GM18505 (cell line): ENCODE results near the gene MINK1.
"Not testable (repeated sequence)": the region's sequence is repeated elsewhere in the genome, so short reads cannot be mapped to it uniquely, and the experiment has no call there.

Experiments
- ATAC-seq: cut with Tn5 transposase; IDR thresholded peaks from one replicate; pipeline ENCODE4 v1.9.1; 2021; ENCODE audit not compliant: unreplicated experiment
- POLR2A ChIP-seq: IDR thresholded peaks from 4 replicates; pipeline ENCODE4 v1.6.1; 2011; ENCODE audit warnings: borderline replicate concordance; ENCODE audit not compliant: insufficient read depth, insufficient read length; ENCODE audit errors: extremely low read depth

The MINK1 gene

DNA sequence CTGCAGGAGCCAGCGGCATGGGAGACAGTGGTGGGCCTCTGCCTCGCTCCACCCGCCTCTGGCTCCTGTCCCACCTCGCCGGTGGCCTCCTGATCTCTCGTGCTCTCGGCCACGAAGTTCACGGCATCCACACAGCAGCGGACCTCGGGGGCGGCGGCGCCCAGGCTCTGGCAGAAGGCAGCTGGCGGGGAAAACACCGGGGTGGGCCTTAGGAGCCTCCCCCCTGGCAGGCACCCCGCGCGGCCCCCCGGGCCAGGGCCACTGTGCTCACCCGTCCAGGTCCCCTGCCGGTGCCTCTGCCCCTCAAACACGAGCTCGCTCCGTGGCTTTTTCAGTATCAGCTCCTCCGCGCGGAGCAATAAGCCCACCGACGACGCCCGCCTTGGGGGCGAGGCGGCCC lies 65.8 kb downstream of the MINK1 start:
- ATAC-seq, result peak; percentile 6

DNA sequence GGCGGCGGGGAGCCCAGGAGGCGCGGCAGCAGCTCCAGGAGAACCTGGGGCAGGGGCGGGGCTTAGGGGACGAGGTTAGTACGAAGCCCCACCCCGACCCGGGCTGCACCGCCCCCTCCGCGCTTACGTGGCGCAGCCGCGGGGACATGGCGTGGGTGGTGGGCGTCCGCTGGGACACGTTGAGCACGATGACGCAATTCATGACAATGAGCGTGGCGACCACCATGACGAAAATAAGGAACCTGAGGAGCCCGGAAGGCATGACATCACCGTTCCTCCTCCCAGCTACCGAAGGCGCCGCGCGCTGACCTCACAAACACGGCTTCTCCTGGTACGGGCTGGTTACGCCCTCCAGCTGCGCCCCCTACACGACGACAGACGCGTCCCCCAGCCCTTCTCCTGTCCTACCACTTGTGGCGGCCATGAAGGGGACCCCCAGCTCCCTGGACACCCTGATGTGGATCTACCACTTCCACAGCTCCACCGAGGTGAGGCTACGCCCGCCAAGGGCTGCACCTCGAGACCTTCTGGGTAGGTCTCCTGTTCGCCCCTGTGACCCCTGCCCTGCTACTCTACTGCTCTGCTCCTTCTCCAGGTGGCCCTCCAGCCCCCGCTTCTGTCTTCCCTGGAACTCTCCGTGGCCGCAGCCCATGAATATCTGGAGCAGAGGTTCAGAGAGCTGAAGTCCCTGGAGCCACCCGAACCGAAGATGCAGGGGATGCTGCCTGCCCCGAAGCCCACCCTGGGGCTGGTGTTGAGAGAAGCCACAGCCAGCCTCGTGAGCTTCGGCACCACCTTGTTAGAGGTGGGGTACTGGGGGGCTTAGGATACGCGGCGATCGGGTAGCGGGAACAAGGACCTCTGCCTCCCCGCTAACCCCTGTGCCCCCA lies 66.4 kb downstream of the MINK1 start, which contains the start of gene C17orf107:
Gene C17orf107, plus strand, starts transcription at position 196 of the 890 bp plus-strand sequence. Its CDS starts 227 bp downstream, at position 423.
- ATAC-seq, result peak; percentile 61

More for the DNA sequence above, 65.8 kb downstream of the MINK1 start:
- TF ChIP-seq POLR2A, result no peak

DNA sequence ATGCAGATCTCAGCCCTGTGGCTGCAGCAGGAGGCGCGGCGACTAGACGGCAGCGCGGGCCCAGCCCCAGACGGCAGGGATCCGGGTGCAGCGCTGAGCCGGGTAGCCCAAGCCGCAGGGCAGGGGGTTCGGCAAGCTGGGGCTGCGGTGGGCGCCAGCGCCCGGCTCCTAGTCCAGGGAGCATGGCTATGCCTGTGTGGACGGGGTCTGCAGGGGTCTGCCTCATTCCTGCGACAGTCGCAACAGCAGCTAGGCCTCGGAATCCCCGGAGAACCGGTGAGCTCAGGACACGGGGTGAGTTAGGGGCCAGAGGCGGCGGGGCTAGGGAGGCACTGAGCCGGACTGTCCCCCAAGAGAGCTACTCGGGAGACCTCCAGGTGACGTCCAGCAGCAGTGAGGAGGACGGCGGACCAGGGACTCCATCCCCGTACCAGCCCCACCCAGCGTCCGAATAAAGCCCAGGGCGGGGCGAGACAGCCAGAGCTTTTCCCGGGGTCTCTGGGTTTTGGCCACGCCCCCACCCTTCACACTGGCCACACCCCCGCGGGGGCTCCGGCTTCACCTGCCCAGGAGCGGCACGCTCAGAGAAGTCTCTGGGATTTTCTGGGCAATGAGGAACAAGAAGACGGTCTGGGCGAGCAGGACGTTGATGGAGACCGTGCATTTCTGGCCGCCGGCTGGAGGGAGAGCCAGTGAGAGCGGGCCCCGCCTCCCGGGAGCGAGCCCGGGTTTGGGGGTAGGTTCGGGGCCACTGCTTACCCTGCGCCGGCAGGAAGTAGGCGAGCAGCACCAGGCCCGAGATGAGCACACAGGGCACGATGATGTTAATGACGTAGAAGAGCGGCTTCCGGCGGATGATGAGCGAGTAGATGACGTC lies 67.3 kb downstream of the MINK1 start:
- no peak for ATAC-seq
- TF ChIP-seq POLR2A, result no peak

More for the DNA sequence above, 66.4 kb downstream of the MINK1 start, which contains the start of gene C17orf107:
- peak; percentile 16 for TF ChIP-seq POLR2A

DNA sequence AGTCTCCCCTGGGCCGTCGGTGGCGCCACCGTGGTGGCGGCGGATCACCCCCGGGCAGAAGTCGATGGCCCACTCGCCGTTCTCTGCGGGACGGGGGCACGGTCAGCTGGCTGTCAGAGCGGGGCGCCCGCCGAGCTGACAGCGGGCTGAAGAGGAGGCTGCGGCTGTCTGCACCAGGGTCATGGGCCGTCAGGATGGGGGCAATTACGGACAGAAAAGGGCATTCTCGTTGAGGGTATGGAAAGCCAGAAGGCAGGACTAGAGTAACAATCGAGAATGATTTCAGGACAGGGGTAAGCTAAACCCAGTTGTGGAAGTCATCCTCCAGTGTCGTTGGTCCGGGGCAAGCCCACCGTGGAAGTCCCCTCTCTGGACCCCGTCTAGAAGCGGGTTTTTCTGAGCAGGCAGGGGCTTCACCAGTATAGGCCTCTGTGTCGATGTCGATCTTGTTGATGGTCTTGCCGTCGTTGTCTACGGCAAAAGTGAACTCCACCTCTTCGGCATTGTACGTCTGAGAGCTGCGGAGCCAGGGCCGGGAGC lies 68.0 kb downstream of the MINK1 start:
- TF ChIP-seq POLR2A, result no peak
- no peak for ATAC-seq

DNA sequence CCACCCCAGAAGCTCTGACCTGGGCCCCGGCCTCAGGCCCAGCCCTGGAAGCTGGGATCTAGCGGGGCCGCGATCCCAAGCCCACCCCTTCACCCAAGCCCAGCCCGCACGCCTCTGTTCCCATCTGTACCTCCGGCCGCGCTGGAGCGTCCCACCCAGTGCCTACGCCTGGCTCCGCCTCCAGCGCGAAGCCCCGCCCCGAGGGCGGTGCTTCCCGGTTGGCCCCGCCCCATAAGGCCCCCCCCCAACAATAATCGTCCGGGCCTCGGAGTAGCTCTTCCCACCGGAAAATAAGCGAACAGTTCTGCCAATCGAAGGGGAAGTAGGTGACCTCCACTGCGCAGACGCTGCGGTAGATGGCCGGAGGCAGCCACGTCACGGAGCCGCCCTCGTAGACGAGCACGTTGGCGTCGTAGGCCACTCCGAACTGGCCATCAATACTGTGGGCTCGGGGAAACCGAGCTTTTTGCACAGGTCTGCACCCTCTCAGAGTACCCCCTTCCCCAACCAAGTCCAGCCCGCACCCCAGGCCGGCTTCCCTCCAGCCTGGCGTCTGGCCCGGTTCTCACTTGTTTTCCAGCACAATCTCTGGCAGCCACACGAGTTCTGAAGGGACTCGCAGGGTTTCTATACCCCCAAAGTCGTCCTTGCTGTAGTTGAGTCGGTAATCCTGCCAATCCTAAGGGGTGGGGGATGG lies 68.7 kb downstream of the MINK1 start:
- ATAC-seq, result no peak
- TF ChIP-seq POLR2A, result no peak

DNA sequence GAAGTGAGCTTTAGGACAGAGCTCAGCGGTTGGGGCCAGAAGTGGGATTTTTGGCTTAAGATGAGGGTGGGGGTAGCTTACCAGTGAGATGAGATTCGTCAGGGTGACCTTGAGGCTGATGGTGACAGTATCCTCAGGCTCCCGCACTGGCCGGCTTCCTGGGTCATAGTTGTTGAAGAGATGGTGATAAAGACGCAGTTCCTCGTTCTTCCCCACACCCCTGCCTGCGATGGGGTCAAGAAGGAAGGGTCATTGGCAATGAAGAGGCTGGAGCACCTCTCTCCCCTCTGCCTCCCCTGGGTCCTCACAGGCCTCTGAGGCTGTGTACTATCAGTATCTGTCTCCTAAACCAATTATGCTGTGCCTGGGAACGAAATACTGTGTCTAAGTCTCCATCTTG lies 69.4 kb downstream of the MINK1 start:
- TF ChIP-seq POLR2A, result no peak

DNA sequence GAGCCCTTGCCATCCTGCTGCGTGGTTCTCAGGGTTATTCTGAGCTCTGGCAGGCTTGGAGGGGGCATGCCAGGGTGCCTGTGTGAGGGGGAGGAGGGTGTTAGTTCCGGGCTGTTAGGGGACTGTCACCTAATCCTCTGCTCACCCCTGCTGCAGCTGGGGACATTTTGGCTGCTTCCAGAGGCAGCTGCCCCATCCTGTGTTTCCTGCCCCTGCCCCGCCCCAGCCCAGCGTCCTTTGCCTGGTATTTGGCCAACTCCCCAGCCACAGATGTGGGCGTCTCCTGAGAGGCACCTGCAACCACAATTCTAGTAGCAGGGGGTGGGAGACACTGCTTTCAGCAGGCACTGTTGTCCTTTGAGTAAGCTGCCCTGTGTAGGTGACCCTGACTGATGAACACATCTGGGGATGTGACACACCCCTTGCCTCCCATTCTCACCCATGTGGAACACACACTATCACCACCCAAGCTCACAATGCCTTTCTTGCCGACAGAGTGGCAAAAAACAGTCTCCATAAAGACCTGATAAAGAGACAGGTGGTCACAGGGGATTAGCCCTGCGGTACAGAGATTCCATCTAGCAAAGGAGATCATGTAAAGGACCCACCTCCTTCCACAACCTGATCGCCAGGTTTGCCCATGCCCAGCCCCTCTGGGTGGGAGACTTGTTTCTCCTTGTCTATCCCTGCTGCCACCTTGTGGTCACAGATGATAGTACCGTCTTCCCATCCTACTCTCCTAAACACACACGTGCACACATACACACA lies 70.1 kb downstream of the MINK1 start, which contains the start of gene CHRNE:
Gene CHRNE, minus strand, starts transcription at position 48 of the 768 bp plus-strand sequence. Its CDS starts 35 bp downstream, at position 13.
- no peak for TF ChIP-seq POLR2A
- no peak for ATAC-seq

More for the DNA sequence above, 69.4 kb downstream of the MINK1 start:
- ATAC-seq, result no peak

DNA sequence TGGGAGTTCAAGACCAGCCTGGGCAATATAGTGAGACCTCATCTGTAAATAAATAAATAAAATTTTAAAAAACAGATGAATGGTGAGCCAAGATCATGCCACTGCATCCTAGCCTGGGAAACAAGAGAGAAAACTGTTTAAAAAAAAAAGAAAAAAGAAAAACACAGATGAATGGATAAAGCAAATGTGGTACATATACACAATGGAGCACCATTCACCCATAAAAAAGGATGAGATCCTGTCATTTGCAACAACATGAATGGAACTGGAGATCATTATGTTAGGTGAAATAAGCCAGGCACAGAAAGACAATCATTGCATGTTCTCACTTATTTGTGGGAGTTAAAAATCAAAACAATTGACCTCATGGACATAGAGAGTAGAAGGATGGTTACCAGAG lies 73.5 kb downstream of the MINK1 start:
- not testable (repeated sequence) for ATAC-seq

DNA sequence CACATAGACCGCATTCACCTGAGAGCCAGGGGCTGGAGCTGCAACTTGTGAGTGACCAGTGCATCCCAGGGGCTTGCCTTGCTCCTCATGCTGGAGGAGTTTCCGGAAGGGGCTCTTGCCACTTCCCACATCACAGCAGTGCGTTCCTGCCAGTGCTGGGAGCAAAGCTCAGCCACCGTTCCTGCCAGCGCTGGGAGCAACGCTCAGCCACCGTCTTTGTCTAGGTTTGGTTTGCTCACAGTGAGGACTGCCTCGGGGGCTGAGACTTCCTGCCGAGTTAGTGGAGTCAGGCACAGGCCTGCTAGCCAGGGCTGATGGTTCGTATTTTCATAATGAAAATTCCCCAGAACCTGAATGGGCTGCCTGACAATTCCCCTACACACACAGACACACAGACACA lies 75.2 kb downstream of the MINK1 start:
- no peak for ATAC-seq
- TF ChIP-seq POLR2A, result no peak

DNA sequence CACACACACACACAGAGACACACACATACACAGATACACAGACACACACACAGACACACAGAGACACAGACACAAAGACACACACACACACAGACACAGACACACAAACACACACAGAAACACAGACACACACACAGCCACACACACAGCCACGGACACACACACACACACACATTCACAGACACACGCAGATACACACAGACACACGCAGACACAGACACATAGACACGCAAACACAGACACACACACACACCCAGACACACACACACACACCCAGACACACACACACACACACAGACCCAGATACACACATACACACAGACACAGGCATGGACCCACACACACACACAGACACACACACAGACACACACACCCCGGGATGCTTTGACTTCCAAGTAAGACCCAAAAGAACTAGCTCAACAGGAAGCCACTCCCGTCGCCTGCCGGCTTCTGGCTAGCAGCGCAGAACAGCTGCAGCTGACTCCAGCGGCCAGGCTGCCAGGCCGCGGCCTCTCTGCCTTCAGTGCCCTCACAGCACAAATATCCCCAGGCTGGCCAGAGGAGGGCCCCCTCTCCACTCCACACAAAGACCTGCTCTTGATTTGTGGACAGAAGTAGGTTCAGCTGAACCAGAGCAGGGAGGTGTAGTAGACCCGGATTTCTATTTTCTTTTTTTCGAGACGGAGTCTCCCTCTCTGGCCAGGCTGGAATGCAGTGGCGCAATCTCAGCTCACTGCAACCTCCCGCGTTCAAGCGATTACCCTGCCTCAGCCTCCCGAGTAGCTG lies 75.8 kb downstream of the MINK1 start:
- ATAC-seq, result no peak
- no peak for TF ChIP-seq POLR2A

DNA sequence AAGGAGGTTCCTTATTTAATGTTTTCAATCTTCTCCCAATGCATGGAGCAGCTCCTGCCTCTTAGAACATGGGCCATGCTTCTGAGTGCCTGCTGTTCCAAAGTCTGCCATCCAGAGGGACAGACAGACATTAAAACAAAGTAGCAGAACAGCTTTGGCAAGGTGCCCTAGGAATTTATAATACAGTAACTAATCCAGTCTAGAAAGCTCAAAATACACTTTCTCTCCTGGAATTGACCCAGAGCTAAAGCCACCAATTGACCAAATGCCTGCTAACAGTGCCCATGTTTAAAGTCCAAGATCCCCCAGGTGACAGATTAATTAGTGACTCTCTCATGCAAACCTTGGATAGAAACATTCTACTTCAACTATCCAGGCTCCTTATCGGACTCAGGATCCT lies 80.9 kb downstream of the MINK1 start:
- ATAC-seq, result no peak
- TF ChIP-seq POLR2A, result no peak

DNA sequence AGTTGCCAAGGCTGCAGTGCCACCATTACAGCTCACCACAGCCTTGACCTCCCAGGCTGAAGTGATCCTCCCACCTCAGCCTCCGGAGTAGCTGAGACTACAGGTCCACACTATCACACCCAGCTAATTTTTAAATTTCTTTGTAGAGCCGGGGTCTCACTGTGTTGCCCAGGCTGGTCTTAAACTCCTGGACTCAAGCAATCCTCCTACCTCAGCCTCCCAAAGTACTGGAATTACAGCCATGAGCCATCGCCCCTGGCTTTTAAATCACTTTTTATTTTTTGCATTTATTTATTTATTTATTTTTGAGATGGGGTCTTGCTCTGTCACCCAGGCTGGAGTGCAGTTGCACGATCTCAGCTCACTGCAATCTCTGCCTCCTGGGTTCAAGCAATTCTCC lies 81.4 kb downstream of the MINK1 start:
- not testable (repeated sequence) for ATAC-seq

DNA sequence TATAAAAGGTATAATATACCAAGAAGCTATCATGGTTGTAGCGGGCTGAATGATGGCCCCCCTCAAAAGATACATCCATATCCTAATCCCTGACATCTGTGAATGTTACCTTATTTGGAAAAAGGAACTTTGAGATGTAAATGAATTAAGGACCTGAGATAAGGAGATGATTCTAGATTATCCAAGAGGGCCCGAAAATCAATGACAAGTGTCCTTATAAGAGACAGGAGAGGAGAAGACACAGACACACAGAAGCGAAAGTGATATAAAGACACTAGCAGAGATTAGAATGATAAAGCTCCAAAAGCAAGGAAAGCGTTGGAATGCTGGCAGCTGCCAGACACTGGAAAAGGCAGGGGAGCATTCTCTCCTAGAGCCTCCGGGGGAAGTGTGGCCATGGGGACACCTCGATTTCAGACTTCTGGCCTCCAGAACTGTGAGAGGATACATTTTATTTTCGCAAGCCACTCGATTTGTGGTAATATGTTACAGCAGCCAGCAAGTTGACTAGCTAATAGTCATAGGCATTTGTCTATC lies 86.4 kb downstream of the MINK1 start:
- ATAC-seq, result no peak
- no peak for TF ChIP-seq POLR2A
